ENCODE measurements around the gene DOHH.

DOHH gene

GRCh38 chr19:3443840-3444694 is 56.4 kb downstream of the DOHH start:
- DNase-seq (ENCODE audit: extremely low read depth in 1 of 2, low read depth in 1 of 2), result no peak

- DNase-seq (ENCODE audit: extremely low read depth in 1 of 2, low read depth in 1 of 2), result no peak
Observed at GRCh38 chr19:3442487-3443071, 57.9 kb downstream of the DOHH start.

- no peak for DNase-seq (ENCODE audit: extremely low read depth in 1 of 2, low read depth in 1 of 2)
Observed at GRCh38 chr19:3441986-3442329, 58.5 kb downstream of the DOHH start.

GRCh38 chr19:3441089-3441985 is 59.1 kb downstream of the DOHH start:
- DNase-seq (ENCODE audit: extremely low read depth in 1 of 2, low read depth in 1 of 2), result no peak
